HG03439 (cell line): ENCODE results near the gene FGFR2.

Source experiments
- ATAC-seq: cut with Tn5 transposase; IDR thresholded peaks from one replicate; pipeline ENCODE4 v1.9.1; 2021; ENCODE audit warnings: mild to moderate bottlenecking, moderate library complexity; ENCODE audit not compliant: unreplicated experiment

FGFR2 gene

DNA sequence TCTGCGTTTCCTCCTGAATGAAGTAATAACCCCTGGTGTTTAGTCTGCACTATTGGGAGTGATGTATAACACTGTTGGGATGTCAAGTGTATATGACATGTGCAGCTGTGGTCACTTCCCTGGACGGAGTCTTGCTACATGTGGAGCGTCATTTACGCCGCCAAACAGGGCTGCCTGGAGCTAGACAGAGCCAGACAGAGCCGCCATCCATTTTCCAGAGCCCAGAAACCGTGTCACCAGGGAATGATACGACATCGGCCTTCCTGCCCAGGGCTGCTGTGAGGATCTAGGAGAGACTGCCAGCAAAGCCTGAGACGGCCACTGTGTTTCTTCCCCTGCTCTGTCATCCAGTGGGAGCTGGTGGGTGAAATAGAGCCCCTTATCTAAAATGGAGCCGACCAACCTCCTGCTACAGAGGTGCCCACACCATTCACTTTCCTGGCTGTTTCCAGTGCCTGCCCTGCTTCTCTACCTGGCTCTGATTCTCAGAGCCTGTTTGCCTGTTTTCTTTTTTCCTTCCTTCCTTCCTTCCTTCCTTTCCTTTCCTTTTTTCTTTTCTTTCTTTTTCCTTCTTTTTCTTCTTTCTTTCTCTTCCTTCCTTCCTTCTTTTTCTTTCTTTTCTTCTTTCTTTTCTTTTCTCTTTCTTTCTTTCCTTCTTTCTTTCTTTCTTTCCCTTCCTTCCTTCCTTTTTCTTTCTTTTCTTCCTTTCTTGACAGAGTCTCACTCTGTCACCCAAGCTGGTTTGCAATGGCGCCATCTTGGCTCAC lies 13.3 kb upstream of the FGFR2 start:
- ATAC-seq = no peak

DNA sequence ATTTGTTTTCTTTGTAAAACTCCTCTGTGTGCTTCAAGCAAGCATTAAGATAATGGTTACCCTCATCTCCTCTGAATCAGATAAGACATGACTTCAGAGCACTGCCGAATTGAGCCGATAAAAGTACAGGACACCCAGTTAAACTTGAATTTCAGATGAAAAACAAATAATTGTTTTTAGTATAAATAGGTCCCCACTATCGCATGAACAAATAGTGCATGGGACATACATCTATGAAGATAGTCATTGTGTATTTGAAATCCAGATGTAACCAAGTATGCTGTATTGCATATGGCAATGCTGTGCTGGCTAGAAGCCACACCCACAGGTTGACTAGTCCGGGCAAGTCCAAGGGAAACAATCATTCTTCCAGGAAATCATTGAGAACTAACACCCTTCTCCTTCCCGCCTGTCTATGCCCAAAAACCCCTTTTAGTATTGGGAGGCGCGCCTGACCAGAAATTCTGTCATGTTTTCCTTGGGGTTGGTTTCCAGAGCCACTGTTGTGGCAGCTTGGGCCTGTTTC lies 12.6 kb upstream of the FGFR2 start:
- ATAC-seq = no peak

DNA sequence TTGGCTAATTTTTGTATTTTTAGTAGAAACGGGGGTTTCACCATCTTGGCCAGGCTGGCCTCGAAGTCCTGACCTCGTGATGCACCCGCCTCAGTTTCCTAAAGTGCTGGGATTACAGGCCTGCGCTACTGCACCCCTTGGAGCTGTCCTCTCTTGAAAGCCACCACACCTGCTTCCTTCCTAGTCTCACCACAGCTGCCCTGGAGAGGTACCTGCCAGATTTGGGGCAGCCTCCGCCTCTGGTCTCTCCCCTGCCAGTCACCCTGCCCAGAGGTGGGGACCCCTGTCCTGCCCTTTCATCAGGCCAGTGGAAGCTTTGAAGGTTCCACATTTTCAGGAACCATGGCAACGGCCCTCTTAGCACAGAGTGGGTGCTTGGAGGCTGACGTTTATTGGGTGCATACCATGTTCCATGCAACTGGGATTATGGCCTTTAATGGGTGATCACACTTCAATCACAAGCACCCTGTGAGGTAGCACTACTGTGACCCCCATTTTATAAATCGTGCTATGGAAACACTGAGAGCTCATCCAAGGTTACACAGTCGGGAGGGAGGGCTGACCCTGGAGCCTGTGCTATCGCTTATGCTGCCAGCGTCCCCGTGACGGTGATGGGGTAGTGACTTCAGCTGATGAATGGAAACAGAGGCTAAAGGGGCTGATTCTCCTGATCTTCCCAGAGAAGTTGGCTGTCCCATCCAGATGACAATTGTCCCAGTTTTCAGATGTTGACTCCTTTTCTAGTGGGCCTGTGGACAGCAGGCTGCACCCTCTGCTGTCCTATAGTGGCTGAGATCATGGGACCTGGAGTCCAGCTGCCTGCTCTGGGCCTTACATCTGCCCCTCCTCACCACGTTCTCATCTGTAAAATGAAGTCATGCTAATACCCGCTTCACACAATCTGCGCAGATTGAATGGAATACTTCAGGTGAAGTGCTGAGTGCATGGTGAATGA lies 11.5 kb upstream of the FGFR2 start:
- no peak for ATAC-seq

DNA sequence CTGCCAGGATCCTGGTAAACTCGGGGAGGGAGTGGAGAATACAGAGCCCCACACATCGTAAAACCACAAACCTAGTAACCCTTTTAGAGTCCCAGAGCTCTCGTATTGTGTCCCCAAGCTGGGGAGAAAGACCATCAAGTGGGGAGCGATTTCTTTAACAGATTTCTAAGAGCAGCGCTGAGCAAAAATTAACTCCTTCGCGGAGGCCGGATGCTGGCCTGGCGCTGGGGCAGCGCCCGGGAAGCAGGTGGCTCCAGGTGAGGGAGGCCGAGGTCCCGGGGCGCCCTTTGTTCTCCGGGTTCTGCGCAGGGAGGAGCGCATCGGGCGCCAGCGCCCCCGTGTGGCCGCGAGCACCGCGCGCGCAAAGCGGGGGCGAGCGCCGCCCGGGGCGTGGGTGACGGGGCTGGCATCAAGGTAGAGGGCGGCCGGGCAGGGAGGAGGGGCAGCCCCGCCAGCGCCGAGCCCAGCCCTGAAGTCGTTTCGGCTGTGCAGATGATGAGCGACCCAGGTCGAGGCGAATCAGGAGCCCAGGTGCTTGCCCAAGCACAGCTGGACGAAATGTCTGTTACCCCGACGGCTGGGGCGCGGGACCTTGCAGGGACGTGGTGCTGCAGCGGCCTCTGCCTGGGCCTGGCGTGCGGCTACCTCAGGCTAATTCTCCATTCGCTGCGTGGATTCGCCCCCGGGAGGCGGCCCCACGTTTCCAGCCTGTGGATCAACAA lies 10.4 kb upstream of the FGFR2 start:
- no peak for ATAC-seq

DNA sequence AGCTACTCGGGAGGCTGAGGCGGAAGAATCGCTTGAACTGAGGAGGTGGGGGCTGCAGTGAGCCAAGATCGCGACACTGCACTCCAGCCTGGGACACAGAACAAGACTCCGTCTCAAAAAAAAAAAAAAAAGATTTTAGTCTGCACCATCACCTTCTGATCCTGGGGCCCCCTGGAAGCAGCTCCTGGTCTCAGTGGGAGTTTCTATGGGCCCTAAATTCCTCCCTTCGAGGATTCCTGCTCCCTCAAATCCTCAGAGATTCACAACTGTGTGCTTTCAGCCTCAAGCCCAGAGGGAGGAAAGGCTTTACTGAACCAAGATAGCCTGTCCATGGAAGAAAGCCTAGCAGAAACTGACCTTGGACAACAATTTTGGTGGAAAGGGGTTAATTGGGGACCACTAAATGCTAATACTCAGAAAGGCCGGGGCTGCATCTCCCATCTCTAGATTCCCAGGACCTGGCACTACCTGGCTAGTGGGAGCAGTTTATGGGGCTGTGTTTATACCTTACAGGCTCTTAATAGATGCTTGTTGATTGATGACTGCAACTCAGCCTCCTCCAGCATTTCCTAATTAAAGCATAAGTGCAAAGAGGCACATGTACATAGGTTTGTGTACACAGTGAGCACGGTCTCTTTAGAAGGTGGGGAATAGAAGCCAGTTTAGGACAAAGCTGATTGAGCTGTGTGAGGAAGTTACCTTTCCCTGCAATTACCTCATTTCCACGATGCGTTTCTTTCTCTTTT lies 9.2 kb upstream of the FGFR2 start:
- ATAC-seq = no peak

DNA sequence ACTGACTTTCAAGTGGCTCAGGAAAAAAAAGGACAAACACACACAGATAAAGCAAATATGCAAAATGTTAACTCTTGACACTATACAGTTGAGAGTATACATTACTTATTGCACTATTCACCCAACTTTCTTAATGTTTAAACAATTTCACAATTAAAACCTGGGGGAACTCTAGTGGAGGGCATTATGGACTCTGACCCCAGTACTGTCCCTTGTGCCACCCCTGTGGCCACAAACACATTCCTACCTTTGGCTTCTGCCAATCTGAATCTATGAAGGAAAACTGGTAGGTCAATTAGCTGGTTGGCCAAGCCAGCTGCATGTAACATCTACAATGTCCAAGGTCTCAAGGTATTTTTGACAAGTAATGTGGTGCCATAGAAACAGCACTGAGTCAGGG lies 7.5 kb upstream of the FGFR2 start:
- ATAC-seq = no peak

DNA sequence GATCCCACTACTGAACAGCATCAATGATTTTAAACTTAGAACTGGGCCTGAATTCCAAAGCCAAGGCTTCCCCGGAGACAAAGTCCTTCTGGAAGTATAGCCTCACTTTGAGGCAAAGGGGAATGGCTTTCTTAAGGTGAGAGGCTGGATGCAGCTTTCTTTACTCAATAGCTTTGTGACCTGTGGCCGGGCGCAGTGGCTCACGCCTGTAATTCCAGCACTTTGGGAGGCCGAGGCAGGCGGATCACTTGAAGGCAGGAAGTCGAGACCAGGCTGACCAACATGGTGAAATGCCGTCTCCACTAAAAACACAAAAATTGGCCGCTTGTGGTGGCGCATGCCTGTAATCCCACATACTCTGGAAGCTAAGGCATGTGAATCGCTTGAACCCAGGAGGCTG lies 3.2 kb upstream of the FGFR2 start:
- ATAC-seq = no peak

DNA sequence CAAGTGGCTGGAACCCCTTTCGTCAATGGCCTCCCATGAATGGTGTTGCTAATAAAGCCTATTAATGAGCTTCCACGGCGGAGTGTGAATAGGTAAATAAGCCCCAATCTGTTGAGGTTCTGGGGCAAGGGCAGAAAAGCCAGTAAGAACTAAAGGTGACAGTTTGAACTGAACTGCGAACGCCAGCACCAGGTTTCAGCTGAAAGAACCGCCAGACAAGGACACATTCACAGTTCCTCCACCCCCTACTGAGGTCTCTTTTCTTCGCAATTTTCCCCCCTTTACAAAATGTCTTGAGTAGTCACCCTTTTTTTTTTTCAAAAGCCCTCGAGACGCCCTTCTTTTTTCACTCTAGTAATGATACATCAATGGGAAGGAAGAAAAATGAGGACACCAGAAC lies 2.4 kb upstream of the FGFR2 start:
- ATAC-seq = no peak

DNA sequence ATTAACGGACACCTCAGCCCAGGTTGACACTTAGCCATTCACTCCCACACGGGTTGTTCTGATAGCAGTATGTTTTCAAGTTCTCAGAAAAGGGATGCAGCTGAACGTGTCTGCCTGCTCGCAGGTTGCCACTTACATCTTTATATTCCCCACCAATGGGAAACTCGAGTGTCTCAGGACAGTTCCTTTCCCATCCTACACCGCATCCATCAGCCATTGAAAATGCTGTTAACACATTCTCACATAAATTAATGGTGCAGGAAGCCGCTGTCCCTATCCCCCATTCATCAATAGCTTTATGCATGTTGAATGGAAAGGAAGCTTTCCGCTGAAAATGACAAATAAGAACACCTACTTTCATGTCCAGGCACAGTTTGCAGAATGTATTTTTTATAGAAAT lies 1.7 kb upstream of the FGFR2 start:
- ATAC-seq = no peak

DNA sequence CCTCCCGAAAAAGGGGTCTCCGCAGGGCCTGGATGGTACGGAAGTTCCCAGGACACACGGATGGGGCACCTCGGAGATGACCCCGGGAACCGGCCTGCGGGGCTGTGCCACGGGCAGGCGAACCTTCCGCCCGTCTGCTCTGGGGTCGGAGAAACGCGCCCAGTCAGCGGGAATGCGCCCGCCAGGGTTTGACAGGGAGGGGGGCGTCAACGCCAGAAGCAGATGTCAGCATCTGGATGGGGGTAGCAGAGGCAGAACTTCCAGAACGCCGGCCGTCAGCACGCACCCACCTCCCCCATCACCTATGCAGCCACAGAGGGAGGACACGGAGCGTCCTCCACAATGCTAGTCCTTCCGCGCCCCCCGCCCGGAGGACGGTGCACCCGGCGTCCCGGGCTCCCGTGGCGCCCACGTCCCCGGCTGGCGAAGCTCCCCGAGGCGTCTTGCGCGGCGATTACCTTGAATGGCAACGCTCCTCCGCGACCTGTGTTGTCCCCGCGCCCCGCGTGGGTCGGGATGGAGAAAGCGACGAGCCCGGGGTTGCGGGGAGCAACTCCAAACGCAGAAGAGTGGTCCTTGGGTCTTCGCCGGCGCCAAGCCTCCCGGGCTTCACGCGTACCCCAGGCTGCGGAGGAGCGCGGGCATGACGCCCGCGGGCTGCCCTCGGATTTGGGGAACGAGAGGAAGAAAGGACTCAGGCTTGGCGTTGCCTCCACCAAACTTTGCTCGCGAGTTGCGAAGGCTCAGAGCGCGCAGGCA lies 561 bp downstream of the FGFR2 start:
- ATAC-seq = no peak

DNA sequence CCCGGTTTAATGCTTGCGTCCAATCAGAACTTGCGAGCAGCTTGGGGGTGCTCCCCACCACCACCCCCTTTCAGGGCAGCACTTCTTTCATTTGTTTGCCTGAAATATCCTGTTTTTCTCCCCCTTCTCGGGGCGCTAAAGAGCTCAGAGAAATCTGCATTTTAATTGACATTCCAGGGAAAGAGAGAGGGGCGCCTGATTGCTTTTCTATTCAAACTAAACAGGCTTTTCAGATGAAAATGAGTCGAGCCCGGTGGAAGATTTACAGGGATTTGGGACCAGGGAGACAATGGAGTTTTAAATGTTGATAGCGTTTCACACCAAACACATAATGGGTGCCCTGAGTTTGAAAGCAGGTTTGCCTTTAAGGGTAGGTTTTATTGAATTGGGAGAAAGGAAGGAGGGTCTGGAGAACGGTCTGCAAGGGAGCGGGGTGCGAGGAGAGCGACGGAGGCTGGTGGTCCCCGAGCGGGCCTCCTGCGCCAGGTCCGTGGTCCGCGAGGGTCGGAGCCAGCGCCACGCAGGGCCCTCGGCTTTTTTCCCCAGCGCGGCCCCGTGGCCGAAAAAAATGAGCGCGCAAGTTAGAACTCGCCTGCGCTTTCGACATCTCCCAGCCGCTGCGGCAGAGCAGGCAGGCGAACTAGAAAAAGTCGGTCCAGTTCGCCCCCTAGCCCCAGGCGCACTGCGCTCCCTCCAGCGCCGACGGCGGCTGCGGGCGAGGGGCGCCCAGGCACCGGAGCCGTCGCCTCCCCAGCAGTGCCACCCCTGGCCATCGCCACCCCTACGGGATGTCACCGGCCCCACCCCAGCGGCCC lies 1.3 kb downstream of the FGFR2 start:
- no peak for ATAC-seq

DNA sequence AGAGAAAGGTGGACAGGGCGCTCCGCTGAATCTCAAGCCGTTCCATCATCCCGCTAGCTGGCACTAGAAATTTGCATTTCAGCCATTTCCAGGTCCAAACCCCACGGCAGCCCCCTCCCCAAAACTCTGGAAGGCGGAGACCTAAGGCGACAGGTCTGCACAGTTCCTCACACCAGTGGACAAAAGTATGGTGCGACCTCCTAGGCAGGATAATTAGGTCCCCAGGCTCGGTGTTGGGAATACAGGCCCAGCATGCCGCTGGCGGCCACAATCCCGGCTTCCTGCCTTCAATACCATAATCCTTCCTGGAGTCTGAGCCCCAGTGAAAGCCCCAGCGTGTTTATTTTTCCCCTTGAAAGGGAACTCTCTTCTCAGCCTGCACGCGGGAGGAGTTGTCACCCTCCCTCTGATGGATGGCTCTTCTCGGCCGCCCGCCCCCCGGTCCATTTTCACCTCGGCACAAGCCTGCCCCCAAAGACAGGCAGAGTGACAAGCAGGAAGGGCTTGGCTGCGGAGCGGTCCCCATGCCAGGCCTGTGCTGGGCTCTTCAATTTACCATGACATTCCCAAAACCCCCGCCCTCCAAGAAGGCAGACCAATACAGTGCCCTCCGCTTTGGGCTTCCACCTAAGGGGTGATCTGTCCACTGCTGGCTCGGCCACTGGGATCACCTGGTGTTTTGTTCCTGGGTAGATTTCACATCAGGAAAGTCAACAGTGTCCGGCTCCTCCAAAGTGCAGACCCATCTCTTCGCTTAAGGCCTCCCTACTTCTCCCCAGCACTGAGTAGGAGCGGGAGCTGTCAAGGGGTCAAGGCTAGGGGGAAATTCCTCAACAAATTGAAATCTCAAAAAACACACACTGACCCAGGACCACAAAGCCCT lies 2.2 kb downstream of the FGFR2 start:
- ATAC-seq = no peak

DNA sequence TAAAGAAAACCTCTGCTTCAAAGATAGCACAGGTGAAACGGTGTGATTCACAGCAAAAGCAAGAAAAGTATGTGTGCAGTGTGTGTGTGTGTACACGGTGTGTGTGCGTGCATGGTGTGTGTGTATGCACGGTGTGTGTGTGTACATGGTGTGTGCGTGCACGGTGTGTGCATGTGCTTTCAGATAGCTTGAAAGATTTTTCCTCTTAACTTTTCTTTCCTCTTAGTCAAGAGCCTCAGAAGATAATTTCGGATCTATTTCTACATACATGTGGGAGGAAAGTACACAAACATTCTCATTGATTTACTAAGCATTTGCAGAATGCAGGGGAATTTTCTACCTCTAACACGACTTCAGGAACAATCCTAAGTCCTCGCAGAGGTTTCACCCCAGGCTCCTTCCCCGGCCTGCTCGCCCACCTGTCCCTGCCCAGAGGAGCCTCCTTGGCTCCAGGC lies 2.9 kb downstream of the FGFR2 start:
- ATAC-seq = no peak

DNA sequence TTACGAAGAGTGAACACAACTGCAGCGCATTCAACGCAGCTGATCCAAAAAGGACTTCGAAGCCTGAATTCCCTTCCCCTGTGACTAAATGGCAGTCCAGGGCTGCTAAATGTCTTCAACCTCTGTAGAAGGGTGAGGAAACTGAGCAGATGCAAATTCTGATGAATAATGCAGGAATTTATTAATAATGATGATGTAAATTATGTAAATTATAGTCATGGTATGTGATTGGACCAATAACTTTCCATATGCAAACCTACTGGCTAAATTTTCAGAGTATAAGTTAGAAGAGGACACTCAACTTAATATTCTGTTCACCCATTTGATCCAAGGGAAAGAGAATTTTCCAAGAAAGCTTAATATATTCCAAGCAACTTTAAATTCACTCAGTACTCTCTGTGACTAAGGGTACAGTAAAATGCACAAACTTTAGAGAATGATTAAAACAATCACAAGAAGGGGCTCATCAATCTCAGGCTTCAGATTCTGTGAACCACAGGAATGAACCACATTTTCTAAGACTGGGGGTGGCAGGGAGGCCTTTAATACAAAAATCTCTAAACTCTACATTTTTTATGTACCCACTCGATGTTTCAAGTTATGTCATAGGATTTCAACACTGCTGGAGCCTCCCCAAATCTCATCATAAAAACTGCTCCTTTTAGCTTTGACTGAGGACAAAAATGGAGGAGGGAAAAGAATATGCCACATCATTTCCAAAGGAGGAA lies 3.5 kb downstream of the FGFR2 start:
- ATAC-seq = no peak

DNA sequence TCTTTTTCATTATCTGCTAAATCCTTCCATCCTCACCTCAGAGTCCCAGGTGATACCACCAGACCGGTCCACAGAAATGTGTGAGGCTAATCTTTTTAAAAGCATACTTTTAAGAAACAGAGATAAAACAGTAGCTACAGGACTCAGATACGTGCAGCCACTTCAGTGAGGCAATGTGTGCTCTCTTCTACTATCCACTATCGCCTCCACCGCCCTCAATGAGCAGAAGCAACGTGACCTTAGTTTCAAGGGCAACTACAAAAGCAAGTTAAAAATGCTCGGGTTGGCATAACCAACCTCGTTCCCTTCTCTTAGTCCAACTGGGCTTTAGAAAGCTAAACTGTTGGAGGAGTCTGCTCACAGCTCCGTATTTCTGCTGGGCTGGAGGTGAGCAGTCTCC lies 4.2 kb downstream of the FGFR2 start:
- no peak for ATAC-seq

DNA sequence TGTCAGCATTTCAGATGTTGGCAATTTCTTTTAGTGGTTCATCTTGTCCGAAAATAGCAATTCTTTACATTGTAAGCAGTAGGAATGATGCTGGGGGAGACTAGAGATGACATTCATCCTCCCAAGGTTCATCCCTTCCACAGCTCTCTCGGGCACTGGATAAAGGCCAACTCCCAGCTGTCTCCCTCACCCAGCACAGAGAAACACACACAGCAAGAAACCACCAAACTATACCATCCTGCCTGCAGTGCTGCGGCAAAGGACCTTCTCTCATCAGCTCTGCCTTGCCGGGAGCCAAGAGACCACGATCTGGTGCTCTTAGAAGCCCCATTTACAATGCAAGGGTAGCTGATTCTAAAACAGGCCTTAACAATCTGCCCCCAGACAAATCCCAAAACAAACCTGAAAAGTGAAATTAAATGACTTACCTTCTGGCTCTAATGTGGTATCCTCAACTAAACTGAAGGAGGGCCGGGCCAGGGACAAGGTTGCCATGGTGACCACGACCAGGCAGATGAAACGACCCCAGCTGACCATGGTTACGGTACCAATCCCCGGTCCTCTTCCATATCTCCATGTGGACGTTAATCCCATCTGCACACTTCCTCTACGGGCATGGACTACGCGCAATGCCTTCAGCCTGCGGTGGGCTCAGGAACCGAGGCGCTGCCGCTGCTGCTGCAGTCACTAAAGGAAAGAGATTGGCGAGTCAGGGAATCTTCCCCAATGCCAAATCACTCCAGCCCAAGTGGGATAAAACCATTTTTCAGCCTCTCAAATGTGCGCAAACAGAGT lies 4.8 kb downstream of the FGFR2 start:
- no peak for ATAC-seq
